GM12864 (cell line): Measurements from ENCODE around the gene CACNA2D1.

Experiments
- DNase-seq: peaks from one replicate; pipeline ENCODE4 v3.0.0-alpha.2; 2011; ENCODE audit warnings: low read depth
- H3K4me3 ChIP-seq: 2 replicates; pipeline ENCODE4 v1.5.1; 2011; ENCODE audit warnings: mild to moderate bottlenecking, low read depth, low read length, control low read depth
- TF ChIP-seq, protein P1 (sequence below): IDR thresholded peaks from 2 replicates; pipeline ENCODE4 v1.5.1; 2011; ENCODE audit warnings: low read depth, mild to moderate bottlenecking, moderate library complexity, low read length, control low read depth, inconsistent platforms; ENCODE audit errors: missing control alignments

CACNA2D1 gene

GRCh38 chr7:82210416-82211184 lies 233.0 kb downstream of the CACNA2D1 start:
- TF ChIP-seq, protein P1, sequence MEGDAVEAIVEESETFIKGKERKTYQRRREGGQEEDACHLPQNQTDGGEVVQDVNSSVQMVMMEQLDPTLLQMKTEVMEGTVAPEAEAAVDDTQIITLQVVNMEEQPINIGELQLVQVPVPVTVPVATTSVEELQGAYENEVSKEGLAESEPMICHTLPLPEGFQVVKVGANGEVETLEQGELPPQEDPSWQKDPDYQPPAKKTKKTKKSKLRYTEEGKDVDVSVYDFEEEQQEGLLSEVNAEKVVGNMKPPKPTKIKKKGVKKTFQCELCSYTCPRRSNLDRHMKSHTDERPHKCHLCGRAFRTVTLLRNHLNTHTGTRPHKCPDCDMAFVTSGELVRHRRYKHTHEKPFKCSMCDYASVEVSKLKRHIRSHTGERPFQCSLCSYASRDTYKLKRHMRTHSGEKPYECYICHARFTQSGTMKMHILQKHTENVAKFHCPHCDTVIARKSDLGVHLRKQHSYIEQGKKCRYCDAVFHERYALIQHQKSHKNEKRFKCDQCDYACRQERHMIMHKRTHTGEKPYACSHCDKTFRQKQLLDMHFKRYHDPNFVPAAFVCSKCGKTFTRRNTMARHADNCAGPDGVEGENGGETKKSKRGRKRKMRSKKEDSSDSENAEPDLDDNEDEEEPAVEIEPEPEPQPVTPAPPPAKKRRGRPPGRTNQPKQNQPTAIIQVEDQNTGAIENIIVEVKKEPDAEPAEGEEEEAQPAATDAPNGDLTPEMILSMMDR, result no peak
- H3K4me3 ChIP-seq, result no peak overlapping the region
- DNase-seq, result no peak

- H3K4me3 ChIP-seq, result no peak overlapping the region
- TF ChIP-seq, protein P1, result no peak
- DNase-seq, result no peak
Measured at GRCh38 chr7:82209179-82209747, 234.3 kb downstream of the CACNA2D1 start.

DNA sequence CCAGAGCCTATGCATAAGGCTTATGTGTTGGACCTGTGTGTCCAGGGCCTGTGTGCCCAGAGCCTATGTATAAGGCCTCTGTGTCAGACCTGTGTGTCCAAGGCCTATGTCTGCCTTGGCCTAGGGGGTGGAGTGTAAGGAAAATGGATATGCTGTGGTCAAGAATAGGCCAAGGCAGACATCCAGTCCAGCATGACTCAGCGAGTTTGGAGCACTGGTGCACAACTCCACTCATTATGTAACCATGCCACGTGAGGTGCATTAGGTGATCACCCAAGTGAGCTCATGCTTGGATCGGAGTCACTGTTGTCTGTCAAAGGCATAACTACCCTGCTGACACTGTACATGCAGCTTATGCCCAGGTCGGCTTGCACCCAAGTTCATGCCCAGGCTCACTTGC lies 238.9 kb downstream of the CACNA2D1 start:
- TF ChIP-seq, protein P1, result no peak
- no peak for DNase-seq

DNA sequence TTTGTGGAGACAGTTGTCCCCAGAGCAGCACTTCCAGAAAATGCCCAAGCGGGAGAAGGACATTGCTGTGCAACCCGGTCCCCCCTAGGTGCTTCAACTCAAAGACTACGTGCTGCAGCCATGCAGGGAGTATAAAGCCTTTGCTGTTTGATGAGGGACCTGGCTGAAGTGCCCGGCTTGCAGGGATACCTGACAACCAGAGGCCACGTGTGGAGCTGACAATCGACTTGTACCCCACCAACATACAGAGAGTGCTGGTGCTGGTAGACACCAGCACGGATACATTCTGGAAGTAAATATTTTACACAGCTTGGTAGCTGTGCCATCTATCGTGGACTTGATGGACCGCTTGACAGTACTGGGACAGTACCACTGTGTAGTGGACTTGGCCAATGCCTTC lies 240.6 kb downstream of the CACNA2D1 start:
- DNase-seq, result no peak
- no peak overlapping the region for H3K4me3 ChIP-seq
- TF ChIP-seq, protein P1, result no peak

More for the DNA sequence above, 238.9 kb downstream of the CACNA2D1 start:
- H3K4me3 ChIP-seq, result no peak overlapping the region

DNA sequence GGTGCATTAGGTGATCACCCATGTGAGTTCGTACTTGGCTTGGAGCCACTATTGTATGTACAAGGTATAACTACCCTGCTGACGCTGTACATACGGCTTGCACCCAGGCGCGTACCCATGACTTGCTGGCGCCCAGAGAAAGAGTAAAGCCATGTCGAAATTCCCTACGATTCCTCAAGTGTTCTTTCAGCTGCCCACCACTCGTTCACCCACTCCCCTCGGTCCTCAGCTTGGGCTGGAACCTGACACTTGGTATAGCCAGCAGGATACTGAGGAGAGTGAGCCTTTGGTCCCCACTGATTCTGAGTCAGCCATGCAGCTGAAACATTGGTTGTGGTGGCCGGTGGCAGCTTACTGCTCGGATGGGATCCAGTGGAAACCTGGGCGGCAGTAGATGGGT lies 241.5 kb downstream of the CACNA2D1 start:
- no peak overlapping the region for H3K4me3 ChIP-seq
- TF ChIP-seq, protein P1, result no peak
- no peak for DNase-seq

DNA sequence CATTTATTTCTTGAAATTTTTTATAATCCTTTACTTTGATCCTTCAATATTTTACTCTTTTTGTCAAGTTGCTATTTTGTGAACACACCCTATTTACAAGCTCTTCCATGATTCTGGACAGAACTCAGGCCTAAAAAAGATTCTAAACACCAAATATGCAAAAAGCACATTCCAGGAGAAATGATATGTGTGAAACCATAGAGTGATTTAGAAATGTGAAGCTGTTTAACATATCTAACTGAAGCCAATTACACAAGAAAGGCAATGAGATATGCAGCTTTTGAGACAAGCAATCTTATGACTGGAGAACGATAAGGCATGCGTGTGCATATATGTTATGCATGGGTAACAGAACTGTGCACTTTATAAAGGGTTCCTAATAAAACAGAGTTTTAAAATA lies 243.0 kb downstream of the CACNA2D1 start:
- DNase-seq, result no peak
- TF ChIP-seq, protein P1, result no peak

DNA sequence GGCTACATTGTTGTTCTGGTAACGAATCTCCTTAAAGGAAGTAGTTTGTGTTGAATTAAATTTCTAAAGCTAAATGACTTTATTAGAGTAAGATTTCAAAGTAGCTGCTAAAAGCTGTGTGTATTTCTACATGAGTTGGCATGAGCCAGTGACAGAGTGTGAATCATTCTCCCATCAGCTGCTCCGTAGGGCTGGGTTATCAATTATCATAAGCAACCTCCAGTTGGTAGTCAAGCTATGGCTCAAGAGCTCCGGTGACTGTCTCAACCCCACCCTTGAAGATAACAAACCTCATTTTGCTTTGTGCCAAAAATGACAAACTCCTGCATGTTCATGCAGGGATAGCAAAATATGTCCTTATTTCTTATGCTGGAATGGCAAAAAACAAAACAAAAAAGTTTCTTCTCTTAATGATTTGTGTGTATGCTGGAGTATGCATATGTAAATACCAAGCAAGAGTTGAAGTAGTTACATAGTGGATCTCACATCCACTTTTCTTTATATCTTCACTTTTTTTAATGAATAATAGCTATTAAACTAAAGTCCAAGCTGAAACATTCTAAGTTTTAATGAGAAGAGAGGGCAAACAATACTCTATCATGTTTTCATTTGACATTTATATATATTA lies 249.4 kb downstream of the CACNA2D1 start:
- no peak for DNase-seq
- no peak overlapping the region for H3K4me3 ChIP-seq

More for the DNA sequence above, 243.0 kb downstream of the CACNA2D1 start:
- no peak overlapping the region for H3K4me3 ChIP-seq

More for the DNA sequence above, 249.4 kb downstream of the CACNA2D1 start:
- TF ChIP-seq, protein P1, result no peak
